DND-41 (cell line): ENCODE data around the gene PEX14.

ENCODE experiments used
- CTCF ChIP-seq: IDR thresholded peaks from 2 replicates; pipeline ENCODE4 v1.5.1; 2012; ENCODE audit warnings: borderline replicate concordance, low read length, moderate library complexity, mild to moderate bottlenecking; ENCODE audit not compliant: poor library complexity, severe bottlenecking; ENCODE audit errors: extremely low read depth
- EZH2 ChIP-seq: IDR thresholded peaks from 3 replicates; pipeline ENCODE4 v1.6.1; 2012; ENCODE audit warnings: borderline replicate concordance, low read depth, mild to moderate bottlenecking, moderate library complexity, low read length, inconsistent platforms; ENCODE audit not compliant: severe bottlenecking

GRCh38 chr1:10633416-10633815 lies 158.7 kb downstream of the PEX14 start:
- no peak for TF ChIP-seq CTCF
- TF ChIP-seq EZH2 = no peak
